DMS 273 (cell line): Measurements from ENCODE around the gene RBMS1.

ENCODE experiments used
- DNase-seq: peaks from one replicate; lab custom pipeline; 2025; ENCODE audit not compliant: unreplicated experiment; lab: John Stamatoyannopoulos, UW

Gene RBMS1, protein sequence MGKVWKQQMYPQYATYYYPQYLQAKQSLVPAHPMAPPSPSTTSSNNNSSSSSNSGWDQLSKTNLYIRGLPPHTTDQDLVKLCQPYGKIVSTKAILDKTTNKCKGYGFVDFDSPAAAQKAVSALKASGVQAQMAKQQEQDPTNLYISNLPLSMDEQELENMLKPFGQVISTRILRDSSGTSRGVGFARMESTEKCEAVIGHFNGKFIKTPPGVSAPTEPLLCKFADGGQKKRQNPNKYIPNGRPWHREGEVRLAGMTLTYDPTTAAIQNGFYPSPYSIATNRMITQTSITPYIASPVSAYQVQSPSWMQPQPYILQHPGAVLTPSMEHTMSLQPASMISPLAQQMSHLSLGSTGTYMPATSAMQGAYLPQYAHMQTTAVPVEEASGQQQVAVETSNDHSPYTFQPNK

DNA sequence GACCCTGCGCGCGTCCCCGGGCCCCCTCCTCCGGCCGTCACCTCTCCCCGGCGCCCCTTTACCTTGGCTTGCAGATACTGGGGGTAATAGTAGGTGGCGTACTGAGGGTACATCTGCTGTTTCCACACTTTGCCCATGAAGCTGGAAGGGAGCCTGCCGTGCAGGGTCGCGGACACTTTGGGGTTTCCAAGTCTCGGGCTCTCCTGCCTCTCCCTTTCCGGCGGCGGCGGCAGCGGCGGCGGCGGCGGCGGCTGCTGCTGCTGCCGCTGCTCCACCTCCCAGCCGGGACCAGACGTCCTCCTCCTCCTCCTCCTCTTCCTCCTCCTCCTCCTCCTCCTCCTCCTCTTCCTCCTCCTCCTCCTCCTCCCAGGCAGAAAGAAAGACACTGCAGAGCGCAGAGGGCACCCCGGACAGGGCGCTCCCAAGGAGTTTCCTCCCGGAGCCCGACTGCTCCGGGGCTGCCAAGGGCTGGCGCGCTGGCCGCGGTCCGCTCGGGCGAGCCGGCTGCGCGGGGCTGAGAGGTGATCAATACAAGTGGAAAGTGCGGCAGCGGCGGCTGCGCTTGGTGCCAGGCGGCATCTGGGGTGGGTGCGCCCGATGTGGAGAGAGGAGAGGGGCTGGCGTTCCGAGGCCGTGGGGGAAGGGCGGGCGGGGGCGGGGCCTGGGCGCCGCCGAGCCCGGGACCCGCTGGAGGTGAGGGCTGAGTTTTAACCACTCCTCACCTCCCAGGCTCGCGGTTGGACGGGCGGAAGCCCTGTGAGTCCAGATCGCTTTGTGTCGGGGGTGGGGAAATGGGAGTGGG, at the start of gene RBMS1:
RBMS1 (minus strand) TSS at position 581 of the 802 bp plus-strand sequence; CDS start at position 137, 444 bp downstream.
- peak; percentile 68 for DNase-seq

DNA sequence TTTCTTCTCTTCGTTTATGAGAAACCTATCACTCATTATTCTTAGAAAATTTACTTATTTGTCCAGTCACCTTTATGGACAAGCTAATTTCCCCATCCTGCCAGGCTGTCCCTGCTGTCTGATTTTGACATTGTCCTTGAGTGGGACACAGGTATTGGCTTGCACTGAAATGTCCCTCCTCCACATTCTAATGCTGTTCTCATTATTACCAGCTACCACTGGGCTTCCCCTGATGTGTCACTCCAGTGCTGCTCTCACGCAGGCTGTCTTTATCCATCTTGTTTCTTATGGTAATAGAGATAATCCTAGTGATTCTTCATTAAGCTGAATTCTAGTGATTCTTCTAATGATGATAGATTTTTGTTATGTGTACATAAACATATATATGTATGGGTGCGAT, 48.1 kb upstream of the RBMS1 start:
- DNase-seq = no peak

DNA sequence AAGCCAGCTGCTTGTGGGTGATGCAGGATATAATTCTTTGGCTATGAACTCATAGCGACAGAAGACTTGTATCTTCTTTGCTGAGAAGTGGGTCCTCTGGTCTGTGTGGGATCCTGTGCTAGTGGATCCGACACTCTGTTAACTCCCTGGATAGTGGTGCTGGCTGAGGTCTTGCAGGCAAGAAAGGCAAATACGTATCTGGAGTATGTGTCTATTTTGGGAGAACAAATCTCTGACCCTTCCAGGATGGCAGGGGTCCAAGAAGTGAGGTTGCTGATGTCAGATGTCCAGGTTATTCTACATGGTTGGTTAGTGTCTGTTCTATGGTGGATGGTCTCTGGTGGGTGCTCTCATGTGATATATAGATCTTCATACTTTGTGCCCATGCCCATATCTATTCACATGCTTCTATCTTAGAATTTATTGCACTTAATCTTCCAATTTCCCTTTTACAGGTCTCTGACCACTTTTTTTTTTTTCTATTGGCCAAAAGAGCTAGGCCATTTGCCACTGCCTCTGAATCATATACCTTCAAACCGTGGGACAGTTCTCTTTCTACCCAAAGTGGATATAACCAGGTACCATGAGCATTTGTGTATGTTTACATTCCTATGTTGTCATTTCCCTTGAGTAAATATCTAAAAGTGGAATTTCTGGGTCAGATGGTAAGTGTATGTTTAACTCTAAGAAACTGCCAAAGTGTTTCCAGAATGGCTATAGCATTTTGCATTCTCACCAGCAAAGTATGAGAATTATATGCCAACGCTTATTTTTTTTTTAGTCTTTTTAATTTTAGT, 45.1 kb upstream of the RBMS1 start:
- no peak for DNase-seq

DNA sequence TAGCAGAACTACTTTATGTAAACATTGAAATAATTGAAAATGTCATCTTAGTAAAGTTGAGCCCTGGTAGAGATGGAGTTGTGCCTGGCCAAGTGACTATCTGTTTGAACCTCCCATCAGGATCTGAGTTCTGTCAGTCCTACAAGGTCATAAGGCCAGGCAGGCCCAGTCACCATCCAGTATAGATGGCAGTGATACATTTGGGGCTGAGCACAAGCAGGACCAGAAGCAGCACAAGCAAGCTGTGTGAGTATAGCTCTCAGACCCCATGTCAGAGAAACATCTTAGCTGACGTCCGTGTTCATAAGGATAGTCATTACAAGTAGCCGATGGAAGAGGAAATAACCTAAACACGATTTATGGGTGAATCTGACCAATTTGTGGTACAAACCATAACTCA, 44.5 kb upstream of the RBMS1 start:
- DNase-seq = no peak

DNA sequence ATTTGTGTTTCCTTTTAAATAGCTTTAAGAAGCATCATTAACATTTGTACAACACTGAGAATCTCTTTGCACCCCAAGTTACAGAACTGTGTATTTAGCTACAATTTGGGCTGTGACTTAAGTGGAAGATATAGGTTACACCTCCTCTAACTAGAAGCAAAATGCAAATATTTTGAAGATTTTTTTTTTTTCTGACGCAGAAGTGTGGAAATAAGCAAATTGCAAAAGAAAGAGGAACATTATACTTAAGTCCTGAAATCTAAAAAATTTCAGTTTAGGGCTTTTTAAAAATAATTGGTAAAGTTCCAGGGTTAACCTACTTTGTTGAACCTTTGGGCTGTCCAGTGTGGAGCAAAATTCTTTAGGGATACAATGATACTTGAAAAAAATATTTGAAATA, 41.4 kb upstream of the RBMS1 start:
- DNase-seq = no peak

DNA sequence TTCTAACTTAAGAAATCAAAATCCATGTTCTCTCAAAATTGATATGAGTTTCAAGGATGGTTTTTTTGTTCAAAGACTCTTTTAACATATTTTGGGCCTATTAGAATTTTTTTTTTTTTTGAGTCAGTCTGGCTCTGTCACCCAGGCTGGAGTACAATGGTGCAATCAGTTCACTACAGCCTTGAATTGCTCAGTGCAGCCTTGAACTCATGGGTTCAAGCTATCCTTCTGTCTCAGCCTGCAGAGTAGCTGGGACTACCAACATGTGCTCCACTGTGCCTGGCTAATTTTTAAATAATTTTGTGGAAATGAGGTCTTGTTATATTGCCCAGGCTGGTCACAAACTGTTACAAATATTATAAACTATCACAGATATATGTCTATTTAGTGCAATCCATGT, 40.6 kb upstream of the RBMS1 start:
- no peak for DNase-seq

DNA sequence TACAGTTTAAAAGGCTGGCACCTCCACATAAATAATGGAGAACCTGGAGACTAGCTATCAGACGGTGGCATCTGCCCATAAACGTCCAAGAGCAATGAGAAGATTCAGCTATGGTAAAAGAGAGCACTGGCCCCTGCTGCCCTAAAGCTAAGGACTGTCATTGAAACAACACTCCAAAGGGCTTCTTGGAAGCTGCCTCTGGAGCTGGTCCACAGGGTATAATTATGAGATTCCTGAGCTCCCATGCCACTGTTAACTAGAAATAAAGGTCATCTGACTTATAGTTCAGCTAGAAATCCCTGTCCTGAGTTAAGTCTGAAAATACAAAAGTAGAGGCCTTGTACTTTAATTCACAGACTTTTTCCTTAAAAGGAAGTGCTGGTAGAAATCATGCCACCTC, 39.9 kb upstream of the RBMS1 start:
- DNase-seq = no peak

DNA sequence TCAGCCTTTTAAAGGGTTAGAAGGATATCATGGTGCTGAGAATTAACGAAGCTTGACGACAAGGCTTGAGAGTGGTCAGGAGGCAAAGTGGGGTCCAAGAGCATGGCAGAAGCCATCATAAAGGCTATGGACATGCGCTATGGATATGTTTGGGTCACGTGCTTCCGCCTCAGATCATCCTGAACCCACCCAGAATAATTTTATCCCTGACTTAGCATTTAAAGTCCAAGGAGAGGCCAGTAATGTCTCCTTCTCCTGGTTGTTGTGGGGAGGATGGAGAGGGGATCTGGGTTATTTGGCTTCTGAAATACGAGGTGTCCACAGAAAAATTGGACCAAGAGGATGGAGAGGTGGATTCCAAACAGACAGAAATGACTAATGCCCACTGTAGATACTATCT, 38.8 kb upstream of the RBMS1 start:
- no peak for DNase-seq

DNA sequence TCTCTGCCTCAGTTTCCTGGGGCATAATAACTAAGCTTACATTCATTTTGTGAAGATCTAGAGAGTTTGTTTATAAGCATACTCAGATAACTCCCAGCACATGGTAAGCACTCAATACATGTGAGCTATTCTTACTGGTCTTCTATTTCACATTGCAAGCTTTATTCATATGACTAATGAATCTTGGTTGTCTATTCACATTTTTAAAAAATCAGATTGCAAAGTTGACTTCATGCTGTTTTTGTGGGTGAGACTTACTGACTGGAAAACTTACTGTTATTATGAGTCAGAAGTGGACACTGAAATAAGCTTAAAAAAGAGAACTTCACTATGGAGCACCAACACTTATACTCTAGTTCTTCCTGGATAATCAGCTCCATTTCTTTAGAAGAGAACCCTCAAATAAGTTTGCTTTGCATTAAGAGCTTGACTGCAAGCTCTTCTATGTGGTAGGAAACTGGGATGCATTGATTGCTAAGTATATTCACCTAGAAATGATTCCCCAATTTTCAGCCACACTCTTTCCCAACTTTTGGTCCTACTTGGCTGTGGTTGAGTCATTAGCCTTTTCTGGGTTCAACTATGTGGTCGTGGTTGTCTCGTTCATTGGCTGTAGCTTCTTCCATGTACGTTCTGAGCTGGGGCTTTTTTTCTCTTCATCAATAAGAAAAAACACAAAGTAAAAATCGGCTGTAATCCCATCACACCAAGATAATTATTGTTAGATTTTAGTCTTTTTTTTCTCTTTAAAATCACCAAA, 29.5 kb upstream of the RBMS1 start:
- no peak for DNase-seq

DNA sequence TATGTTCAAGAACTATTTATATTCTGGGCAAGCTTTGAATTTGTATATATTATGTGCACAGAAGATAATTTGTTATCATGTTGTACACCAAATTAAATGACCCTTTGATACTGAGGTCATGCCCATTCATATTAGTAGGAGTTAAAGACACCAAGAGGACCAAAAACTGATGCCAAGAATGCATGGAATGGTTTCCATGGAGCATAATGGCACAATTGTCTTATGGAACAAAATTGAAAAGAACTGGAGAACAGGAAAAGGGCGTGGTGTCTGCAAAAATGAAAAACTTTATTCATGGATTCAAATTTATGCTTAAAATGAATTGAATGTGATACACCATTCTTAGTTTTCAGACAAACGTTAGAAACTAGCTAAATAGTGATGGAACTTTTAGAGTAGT, 24.1 kb upstream of the RBMS1 start:
- DNase-seq = no peak

DNA sequence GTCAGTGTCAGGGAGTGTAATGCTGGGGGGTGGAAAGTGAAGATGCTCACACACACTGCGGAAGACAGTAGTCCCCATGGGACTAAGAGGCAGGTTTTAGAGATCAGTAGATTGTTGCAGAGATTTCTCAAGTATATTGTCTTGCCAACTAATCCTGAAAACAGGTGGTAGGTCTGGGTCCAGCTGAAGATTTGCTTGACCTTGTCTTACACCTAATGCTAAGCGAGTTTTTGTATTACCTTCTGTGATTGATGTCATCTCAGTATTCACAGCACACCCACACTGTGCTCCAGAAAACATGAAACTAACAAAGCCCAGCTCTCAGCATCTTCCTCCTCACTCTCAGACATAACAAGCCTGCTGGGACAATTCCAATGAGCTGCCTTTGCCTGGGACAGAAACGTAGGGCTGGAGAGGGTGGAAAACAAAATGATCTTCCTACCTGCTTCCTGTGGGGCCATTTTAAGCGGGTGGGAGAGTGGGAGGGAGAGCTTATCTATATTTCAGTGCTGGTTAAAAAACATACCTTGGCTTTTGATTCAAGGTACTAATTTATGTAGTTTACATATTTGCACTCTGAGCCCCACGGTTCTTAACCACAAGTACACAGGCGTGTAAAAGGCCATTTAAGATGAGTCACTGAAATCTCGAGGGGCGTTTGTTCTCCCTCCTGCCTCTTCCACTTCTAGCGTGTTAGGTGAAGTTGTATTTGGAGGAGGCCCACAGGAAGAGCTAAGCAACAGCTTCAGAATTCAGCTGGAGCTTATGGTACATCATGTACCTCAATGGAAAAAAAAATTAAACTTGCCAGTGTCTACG, 23.1 kb upstream of the RBMS1 start:
- no peak for DNase-seq

DNA sequence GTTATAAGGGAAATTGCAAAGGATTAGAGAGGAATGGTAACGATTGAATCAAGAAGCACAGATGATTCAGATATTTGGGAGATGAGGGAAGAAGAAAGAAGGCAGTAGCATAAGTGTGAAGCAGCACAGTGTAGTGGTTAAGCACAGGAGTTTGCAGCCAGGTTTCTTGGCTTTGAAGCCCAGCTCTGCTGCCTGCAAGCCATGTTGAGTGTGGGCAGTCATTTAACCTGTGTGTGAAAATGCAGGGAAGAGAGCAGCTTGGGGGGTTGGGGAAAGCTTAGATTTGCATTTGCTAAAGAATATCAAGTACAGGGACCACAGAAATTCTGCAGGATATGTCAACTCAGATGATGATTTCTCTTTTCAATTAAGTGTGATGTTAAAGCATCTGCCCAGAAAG, 21.5 kb upstream of the RBMS1 start:
- no peak for DNase-seq

DNA sequence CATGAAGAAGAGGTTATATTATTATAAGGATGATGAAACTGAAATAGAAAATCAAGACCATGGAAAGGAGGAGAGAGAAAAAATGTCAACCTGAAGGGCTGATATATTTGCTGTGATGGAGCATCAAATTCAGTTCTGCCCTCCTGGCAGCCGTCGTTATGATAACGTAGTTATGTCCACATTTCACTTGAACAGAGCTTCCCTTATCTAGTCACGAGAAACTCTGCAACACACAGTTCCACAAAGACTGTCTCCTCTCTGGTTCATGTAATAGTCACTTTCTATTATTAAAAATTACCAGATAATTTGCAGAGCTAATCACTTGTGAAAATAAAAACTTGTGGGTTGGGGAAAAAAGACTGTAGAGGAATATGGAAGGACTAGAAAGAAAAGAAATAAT, 19.5 kb upstream of the RBMS1 start:
- DNase-seq = no peak

DNA sequence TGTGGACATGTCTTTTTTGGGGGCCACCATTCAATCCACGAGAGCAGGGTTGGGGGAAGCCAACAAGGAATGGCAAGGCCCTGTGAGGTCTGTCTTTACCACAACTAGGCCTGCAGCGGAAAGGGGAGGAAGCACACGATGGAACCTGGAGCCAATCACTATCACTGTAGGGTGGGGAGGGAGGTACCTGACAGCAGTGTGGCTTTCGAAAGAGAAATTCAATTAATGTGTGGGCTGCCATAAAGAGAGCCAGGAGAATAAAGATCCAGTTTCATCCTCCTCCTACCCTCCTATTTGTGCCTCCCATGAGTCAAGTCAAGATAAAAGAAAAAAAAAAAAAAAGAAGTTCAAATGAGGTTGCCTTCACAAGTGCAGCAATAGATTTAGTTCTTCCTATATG, 18.9 kb upstream of the RBMS1 start:
- no peak for DNase-seq

DNA sequence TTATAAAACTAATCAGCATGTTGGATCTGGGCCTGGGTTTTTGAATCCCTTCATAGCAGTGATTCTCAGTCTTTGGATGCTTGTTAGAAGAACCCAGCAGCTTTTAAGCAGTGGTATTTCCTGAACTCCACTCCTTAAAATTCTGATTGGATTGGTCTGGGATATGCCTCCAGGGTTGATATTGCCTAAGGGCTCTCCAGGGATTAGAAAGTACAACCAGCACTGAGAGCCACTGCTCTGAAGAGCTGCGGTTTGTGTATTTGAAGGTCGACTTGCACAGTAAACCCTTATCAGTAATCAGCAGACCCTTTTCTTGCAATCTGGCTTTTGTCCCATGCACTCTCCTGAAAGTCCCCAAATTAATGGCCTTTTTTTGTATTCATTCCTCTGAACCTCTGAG, 17.0 kb upstream of the RBMS1 start:
- no peak for DNase-seq

DNA sequence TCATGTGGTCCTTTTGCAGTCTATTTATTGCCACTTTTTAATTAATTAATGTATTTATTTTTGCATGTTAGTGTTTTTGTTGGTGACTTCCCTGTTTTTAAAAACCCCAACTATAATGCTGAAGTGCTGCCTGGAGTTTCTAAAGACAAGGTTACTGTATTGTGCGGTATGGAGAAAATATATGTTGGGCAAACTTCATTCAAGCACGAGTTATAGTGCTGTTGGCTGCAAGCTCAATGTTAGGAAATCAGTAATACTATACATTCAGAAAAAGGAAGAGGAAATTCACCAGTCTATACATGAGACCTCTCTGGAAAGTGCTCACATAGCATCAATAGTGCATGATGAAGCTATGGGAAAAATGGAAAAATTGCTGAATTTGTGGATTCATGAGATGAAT, 15.4 kb upstream of the RBMS1 start:
- no peak for DNase-seq

DNA sequence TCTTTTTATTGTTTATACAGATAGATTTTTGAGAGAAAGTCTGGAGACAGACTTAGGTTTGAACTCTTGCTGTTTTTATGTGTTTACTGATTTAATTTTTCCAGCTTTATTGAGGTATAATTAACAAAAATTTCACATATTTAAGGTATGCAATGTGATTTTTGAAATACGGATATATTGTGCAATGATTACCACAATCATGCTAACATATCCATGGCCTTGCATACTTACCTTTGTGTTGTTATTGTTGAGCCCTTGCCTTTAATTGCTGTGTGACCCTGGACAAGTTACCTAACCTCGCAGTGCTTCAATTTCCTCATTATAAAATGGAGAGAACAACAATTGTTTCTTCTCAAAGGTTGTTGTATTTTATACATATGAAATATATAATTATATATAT, 13.9 kb upstream of the RBMS1 start:
- no peak for DNase-seq

DNA sequence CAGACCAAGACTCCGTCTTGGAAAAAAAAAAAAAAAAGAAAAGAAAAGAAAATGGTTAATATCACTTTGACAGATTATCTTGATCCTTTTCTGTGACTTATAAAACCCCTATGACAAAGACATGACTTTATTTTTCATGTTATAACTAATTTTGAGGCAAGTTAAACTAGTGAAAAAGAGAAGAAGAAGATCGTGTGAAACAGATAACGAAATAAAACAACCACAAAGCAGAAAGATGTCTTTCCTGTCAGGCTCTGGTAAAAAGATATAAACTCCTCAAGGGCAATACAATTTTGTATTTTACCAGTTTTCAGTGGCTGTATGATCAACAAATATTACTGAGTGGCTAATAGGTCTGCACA, 13.4 kb upstream of the RBMS1 start:
- DNase-seq = no peak

DNA sequence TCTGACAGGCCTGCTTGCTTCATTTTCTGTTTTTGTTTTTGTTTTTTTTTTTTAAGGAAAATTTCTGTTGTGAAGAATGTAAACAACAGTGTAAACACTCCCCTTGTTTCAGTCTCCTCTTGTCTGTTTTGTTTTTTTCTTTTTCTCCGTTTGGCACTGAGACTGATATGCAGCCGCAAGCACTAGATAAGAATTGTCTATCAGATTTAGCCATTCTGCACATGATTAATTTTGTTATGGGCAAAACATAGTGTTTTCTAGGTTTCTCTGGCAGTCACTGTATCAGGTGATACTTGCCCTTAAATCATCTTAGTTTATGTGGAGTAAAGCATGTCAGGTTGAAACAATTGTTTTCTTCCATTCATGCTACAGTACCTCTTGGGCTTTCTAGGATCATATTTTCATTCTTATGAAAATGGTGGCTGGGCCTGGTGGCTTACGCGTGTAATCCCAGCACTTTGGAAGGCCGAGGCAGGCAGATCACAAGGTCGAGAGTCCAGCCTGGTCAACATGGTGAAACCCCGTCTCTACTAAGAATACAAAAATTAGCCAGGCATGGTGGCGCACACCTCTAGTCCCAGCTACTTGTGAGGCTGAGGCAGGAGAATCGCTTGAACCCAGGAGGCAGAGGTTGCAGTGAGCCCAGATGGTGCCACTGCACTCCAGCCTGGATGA, 12.9 kb upstream of the RBMS1 start:
- no peak for DNase-seq

DNA sequence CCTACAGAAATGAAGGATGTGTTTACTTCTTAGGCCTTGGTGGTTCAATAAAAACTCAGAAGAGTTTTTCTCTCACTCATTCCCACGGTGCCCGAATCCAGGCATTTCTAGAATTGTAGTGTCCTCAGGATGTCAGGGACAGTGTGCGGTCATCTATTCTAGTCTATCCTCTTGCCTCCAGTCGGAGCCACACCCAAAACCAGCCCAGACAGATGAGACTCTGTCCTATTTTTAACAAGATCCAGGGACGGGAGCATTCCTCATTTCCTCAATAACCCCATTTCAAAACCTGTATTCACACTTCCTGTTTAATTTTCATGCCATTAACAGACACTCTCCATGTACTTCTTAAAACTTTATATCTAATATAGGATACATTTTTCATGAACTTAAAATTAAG, 11.6 kb upstream of the RBMS1 start:
- no peak for DNase-seq
